GM13977 (cell line): ENCODE data around the gene CDH24.

Experiments used
- DNase-seq: peaks from one replicate; pipeline ENCODE4 v3.0.0; 2012; ENCODE audit warnings: low spot score
- CTCF ChIP-seq: IDR thresholded peaks from 2 replicates; pipeline ENCODE4 v1.5.1; 2012; ENCODE audit warnings: mild to moderate bottlenecking, control low read depth; ENCODE audit not compliant: insufficient read depth; ENCODE audit errors: extremely low read depth, missing control alignments
- in situ Hi-C: fragments of 300-500 bp; cut with MboI; formaldehyde crosslinking; loops from one replicate; pipeline ENCODE4 v1.12.0; 2022; ENCODE audit warnings: low sequenced_read_pairs, low pct_unique_long_range_greater_than_20kb, mixed read lengths, inconsistent platforms; ENCODE audit not compliant: unreplicated experiment

CDH24 gene

GRCh38 chr14:23051141-23052057 lies 5.9 kb downstream of the CDH24 start:
- in situ Hi-C loops = loop anchor here (10.0 kb wide), 1 partner anchor 77 kb away; no protein-coding TSS in a partner anchor
- no peak for DNase-seq
- no peak for TF ChIP-seq CTCF

DNA sequence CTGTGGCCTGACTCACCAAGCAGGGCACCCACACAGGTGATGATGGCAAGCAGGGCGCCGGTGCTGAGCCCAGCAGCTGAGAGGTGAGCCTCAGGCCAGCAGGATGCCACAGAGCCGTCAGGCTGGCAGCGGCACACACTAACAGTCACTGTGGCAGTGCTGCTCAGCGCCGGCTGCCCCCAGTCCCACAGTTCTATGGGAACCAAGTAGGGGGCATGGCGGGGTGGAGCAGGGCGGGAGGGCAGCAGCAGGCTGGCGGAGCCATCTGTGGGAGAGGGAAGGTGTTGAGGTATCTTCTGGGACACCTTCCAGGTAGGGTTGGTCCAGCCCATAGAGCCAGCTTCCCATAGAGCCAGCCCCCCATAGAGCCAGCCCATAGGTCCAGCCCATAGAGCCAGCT lies 8.3 kb downstream of the CDH24 start:
- in situ Hi-C loops = no loop called here
- no peak for TF ChIP-seq CTCF
- DNase-seq = no peak

DNA sequence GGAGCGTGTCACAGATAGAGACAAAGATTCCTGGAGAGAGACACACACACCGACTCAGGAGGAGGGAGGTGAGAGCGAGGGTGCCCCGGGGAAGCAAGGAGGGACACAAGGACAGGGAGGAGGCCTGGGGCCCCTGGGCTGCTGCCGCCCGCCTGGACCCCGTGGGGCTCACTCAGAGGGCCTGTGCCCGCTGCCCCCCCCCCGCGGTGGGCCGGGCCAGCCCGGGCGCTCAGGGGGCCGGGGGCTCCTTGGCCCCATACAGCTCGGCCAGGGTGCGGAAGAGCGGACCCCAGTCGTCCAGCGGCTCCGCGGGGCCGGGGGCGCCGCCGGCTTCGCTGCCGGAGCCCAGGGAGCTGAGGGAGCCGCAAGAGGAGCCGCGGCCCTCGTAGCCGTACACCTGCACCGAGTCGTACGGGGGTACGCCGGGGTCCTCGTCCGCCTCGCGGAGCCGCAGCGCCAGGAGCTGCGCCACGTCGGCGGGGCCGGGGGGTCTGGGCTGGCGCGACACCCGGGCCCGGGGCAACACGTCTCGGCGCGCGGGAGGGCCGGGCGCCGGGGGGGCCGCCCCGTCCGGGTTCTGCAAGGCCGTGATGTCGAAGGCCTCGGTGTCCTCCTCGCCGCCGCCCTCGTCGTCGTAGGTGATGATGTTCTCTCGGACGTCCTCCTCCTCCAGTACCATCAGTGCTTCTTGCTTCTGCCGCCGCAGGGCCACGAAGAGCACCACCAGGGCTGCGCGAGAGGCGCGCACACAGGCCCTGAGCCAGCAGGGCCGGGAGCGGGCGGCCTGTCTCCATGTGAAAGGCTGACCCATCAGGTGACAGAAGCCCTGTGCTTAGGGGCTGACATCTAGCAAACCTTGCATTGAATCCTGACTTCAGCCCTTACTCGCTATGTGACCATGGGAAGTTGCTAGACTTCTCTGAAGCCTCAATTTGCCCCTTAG lies 9.3 kb downstream of the CDH24 start:
- in situ Hi-C loops = no loop called here
- TF ChIP-seq CTCF = no peak
- no peak for DNase-seq

- no peak for DNase-seq
- no peak for TF ChIP-seq CTCF
- in situ Hi-C loops = no loop called here
Measured at GRCh38 chr14:23047034-23047634, 10.2 kb downstream of the CDH24 start.

DNA sequence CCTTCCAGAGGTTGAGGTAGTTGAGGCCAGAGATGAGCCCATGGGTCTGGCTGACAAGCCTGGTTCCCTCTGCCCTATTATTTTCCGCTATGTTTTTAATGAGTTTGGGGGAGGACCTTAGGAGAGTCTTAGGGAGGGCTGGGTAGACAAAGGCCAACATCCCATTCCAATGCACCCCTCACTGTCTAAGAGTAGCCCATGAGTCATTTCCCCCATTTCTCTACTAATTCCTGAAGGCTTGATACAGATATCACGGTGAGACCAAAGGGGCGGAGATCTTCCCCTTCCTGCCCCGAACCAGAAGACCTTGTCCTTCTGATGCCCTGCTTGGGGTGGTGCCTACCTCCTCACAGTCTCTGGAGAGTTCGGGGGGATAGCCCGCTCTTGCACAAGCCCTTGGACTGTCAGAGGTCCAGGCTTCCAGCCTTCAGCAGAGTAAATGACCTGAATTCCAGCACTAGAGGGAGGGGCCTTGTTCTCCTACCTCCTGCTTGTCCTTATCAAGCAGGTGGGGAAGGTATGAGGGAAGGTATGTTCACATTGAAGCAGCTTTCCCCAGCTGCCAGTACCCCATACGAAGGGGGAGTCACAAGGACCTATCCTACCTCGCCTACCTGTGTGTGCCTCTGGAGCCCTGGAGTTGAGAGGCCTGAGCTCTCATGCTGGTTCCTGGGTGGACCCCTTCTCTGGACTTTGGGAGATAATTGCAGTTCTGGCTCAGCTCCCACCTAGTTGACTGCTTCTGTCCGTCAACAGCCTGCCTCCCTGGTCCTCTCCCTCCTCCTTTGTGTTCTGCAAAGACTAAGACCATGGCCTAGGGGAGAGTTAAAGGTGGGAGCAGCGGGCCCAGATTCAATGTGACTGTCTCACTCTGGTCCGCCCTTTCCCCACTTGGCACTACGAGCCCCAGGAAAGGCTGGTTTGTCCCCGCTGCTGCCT lies 11.6 kb downstream of the CDH24 start:
- in situ Hi-C loops = no loop called here
- TF ChIP-seq CTCF = no peak
- DNase-seq = no peak
